ENCODE measurements around the gene TAS1R2. TPM values are rescaled to one million over a fixed set of nuclear protein-coding genes. Genes with fewer than 3 reads are reported as not detected.

The TAS1R2 gene
- total RNA-seq, 2 donors from 2014 or later, result not detected

DNA sequence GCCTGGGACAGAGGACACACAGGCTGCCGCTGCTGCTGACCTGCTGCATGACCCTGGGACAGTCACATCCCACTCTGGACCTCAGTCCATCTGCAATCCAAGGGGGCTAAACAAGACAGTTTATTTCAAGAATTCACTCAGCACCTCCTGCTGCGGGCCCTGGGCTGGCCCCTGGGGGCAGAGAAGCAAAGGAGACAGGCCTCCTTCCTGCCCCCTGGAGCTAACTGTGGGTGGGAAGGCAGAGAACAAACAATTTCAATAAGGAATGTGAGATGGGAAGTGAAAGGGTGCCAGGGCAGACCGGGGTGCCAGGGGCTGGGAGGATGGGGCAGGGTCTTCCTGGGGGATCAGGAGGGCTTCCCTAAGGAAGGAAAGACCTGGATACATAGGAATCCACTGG, 60.0 kb downstream of the TAS1R2 start:
- Histone ChIP-seq H3K27me3 (replicated peaks; ENCODE audit: insufficient read depth) (no peaks in the 10 kb centered on the region), H3K9me3 (no peaks in the 10 kb centered on the region), H3K36me3 (no peaks in the 10 kb centered on the region), H3K4me1 (replicated peaks) (no peaks in the 10 kb centered on the region), H3K27ac (no peak overlapping the region), H3K4me3 (no peak overlapping the region)
- 63% methylated on average over 3 of the region's 3 CpGs for WGBS
- TF ChIP-seq POLR2A (IDR thresholded peaks at IDR 0.05), result no peak
- no peak for TF ChIP-seq POLR2AphosphoS5 (IDR thresholded peaks at IDR 0.05)
- TF ChIP-seq, protein P1, sequence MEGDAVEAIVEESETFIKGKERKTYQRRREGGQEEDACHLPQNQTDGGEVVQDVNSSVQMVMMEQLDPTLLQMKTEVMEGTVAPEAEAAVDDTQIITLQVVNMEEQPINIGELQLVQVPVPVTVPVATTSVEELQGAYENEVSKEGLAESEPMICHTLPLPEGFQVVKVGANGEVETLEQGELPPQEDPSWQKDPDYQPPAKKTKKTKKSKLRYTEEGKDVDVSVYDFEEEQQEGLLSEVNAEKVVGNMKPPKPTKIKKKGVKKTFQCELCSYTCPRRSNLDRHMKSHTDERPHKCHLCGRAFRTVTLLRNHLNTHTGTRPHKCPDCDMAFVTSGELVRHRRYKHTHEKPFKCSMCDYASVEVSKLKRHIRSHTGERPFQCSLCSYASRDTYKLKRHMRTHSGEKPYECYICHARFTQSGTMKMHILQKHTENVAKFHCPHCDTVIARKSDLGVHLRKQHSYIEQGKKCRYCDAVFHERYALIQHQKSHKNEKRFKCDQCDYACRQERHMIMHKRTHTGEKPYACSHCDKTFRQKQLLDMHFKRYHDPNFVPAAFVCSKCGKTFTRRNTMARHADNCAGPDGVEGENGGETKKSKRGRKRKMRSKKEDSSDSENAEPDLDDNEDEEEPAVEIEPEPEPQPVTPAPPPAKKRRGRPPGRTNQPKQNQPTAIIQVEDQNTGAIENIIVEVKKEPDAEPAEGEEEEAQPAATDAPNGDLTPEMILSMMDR (IDR thresholded peaks at IDR 0.05), result no peak
- no peak for DNase-seq (ENCODE audit: low spot score)
- intact Hi-C loops (cut with DNase I), result no loop called here

DNA sequence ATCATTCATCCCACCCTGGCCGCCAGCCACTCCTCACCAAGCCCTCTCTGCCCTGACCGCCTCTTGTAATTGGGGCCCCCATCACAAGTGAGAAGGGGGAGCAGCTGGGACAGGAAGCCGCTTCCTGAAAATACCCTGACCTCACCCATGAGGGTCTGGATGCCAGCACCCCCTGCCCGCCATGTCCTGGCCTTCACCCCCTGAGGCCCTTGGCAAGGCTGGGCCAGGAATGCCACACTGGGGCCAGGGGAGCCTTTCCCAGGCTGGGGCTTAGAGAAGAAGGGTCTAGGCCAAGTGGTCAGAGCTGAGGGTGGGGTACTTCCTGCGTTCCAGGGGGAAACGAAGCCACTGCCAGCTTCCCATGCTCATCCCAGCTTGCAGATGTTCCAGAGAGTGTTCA, 60.5 kb downstream of the TAS1R2 start:
- Histone ChIP-seq H3K27me3 (replicated peaks; ENCODE audit: insufficient read depth) (peaks cover under 1% of the 10 kb centered on the region), H3K27ac (no peak overlapping the region), H3K4me1 (replicated peaks) (no peaks in the 10 kb centered on the region), H3K9me3 (no peaks in the 10 kb centered on the region), H3K36me3 (no peaks in the 10 kb centered on the region), H3K4me3 (no peak overlapping the region)
- intact Hi-C loops (cut with DNase I), result no loop called here
- TF ChIP-seq, protein P1 (IDR thresholded peaks at IDR 0.05), result no peak
- TF ChIP-seq POLR2AphosphoS5 (IDR thresholded peaks at IDR 0.05) (no peak), POLR2A (IDR thresholded peaks at IDR 0.05) (no peak)
- WGBS, result 88% methylated on average over 6 of the region's 6 CpGs
- DNase-seq (ENCODE audit: low spot score), result no peak

DNA sequence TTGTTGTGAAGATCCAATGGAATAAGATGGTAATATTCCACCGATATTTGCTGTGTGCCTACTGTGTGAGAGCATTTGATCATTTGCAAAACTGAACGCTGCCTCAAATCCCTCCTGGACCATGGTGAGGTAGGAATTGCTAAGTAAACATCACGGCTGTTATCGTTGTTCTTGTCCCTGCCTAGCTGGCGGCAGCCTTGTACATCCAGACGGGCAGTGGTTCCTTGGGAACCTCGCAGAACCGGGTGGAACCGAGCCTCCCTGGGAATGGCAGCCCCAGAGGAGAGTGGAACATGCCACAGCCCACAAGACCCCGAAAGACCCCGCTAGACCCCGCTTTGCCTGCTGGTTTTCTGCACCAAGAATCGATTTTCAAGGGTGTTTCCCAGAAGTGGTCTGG, 60.9 kb downstream of the TAS1R2 start:
- H3K27me3 ChIP-seq (replicated peaks; ENCODE audit: insufficient read depth), result peaks cover 4% of the 10 kb centered on the region
- no peak overlapping the region for H3K27ac ChIP-seq
- WGBS, result 65% methylated on average over 13 of the region's 13 CpGs
- no peaks in the 10 kb centered on the region for H3K4me1 ChIP-seq (replicated peaks)
- TF ChIP-seq, protein P1 (IDR thresholded peaks at IDR 0.05), result no peak
- TF ChIP-seq POLR2A (IDR thresholded peaks at IDR 0.05) (no peak), POLR2AphosphoS5 (IDR thresholded peaks at IDR 0.05) (no peak)
- DNase-seq (ENCODE audit: low spot score), result no peak
- no peak overlapping the region for H3K4me3 ChIP-seq
- H3K9me3 ChIP-seq, result no peaks in the 10 kb centered on the region
- no peaks in the 10 kb centered on the region for H3K36me3 ChIP-seq
- intact Hi-C loops (cut with DNase I), result no loop called here

DNA sequence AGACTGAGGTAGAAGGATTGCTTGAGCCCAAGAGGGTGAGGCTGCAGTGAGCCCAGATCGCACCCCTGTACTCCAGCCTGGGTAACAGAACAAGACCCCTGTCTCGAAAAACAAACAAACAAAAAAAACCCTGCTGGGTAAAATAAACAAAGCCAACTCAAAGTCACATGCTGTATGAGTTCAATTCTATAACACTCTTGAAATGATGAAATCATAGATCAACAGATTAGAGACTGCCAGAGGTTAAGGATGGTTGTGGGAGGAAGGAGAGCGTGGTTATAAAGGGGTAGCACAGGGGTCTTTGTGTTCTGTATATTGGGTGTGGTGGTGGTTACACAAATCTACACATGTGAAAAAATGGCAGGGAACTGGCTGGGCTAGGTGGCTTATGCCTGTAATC, 62.5 kb downstream of the TAS1R2 start:
- no peak for DNase-seq (ENCODE audit: low spot score)
- H3K9me3 ChIP-seq, result no peaks in the 10 kb centered on the region
- H3K4me1 ChIP-seq (replicated peaks), result no peaks in the 10 kb centered on the region
- H3K27me3 ChIP-seq (replicated peaks; ENCODE audit: insufficient read depth), result peaks cover 5% of the 10 kb centered on the region
- no peaks in the 10 kb centered on the region for H3K36me3 ChIP-seq
- 66% methylated on average over 3 of the region's 3 CpGs for WGBS
- H3K27ac ChIP-seq, result no peak overlapping the region
- intact Hi-C loops (cut with DNase I), result no loop called here
- TF ChIP-seq POLR2A (IDR thresholded peaks at IDR 0.05), result no peak
- TF ChIP-seq, protein P1 (IDR thresholded peaks at IDR 0.05), result no peak
- TF ChIP-seq POLR2AphosphoS5 (IDR thresholded peaks at IDR 0.05), result no peak
- H3K4me3 ChIP-seq, result no peak overlapping the region

DNA sequence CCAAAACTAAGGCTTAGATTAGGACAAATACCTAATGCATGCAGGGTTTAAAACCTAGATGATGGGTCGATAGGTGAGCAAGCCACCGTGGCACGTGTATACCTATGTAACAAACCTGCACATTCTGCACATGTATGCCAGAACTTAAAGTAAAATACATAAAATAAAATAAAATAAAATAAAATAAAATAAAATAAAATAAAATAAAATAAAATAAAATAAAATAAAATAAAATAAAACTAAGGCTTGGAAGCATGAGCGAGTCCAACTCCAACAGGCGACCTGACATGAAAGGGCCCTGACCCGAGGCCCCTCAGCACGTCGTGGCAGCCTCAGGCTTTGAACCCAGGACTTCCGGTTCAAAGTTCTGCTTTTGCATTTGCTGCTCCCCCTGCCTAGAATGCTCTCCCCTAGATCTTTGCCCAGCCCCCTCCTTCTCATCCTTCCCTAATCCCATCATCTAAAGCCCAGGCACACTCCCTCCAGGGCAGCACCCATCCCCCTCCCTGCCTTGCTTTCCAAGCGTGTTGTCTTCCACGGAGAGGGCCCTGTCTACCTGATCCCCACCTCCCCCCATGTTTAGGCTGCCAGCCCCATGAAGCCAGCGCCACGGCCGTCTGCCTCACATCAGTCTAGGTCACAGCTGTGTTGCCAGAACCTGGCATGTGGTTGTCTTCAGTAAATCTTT, 64.3 kb downstream of the TAS1R2 start:
- Histone ChIP-seq H3K4me1 (replicated peaks) (no peaks in the 10 kb centered on the region), H3K4me3 (no peak overlapping the region), H3K27ac (no peak overlapping the region), H3K9me3 (no peaks in the 10 kb centered on the region), H3K27me3 (replicated peaks; ENCODE audit: insufficient read depth) (peaks cover 5% of the 10 kb centered on the region), H3K36me3 (no peaks in the 10 kb centered on the region)
- intact Hi-C loops (cut with DNase I), result no loop called here
- 78% methylated on average over 14 of the region's 14 CpGs for WGBS
- TF ChIP-seq, protein P1 (IDR thresholded peaks at IDR 0.05), result no peak
- no peak for TF ChIP-seq POLR2A (IDR thresholded peaks at IDR 0.05)
- no peak for TF ChIP-seq POLR2AphosphoS5 (IDR thresholded peaks at IDR 0.05)
- no peak for DNase-seq (ENCODE audit: low spot score)

Data from prostate gland (tissue), 2 donors.